ENCODE data around the gene IFIT5. TPM values are rescaled to one million over a fixed set of nuclear protein-coding genes. Genes with fewer than 3 reads are reported as not detected.
"Not testable (repeated sequence)": the region's sequence is repeated elsewhere in the genome, so short reads cannot be mapped to it uniquely, and the experiment has no call there.

Gene IFIT5
- polyA plus RNA-seq, 4 donors: 12.1 to 25.1 (median 15.3) TPM

GRCh38 chr10:89427629-89428028 lies 13.3 kb downstream of the IFIT5 start:
- DNase-seq (ENCODE audit: low read depth in 4 of 4, low spot score in 3 of 4): no peak

- DNase-seq (ENCODE audit: low read depth in 4 of 4, low spot score in 3 of 4): no peak
Observed at GRCh38 chr10:89428877-89429276, 14.5 kb downstream of the IFIT5 start.

GRCh38 chr10:89431977-89432376 lies 17.6 kb downstream of the IFIT5 start:
- no peak for DNase-seq (ENCODE audit: low read depth in 4 of 4, low spot score in 3 of 4)

- DNase-seq (ENCODE audit: low read depth in 4 of 4, low spot score in 3 of 4): no peak
Observed at GRCh38 chr10:89438525-89438924, 24.2 kb downstream of the IFIT5 start.

GRCh38 chr10:89440226-89441009 lies 26.1 kb downstream of the IFIT5 start:
- DNase-seq (ENCODE audit: low read depth in 4 of 4, low spot score in 3 of 4): no peak

- DNase-seq (ENCODE audit: low read depth in 4 of 4, low spot score in 3 of 4): no peak
Observed at GRCh38 chr10:89442289-89442688, 27.9 kb downstream of the IFIT5 start.

GRCh38 chr10:89444819-89445218 lies 30.5 kb downstream of the IFIT5 start:
- not testable (repeated sequence) for DNase-seq (ENCODE audit: low read depth in 4 of 4, low spot score in 3 of 4)

GRCh38 chr10:89450901-89451300 lies 36.5 kb downstream of the IFIT5 start:
- DNase-seq (ENCODE audit: low read depth in 4 of 4, low spot score in 3 of 4): no peak

- no peak for DNase-seq (ENCODE audit: low read depth in 4 of 4, low spot score in 3 of 4)
Observed at GRCh38 chr10:89452193-89452592, 37.8 kb downstream of the IFIT5 start.

- no peak for DNase-seq (ENCODE audit: low read depth in 4 of 4, low spot score in 3 of 4)
Observed at GRCh38 chr10:89454561-89455347, 40.4 kb downstream of the IFIT5 start.

GRCh38 chr10:89458291-89458690 lies 43.9 kb downstream of the IFIT5 start:
- DNase-seq (ENCODE audit: low read depth in 4 of 4, low spot score in 3 of 4): no peak

- no peak for DNase-seq (ENCODE audit: low read depth in 4 of 4, low spot score in 3 of 4)
Observed at GRCh38 chr10:89458784-89459183, 44.4 kb downstream of the IFIT5 start.

- DNase-seq (ENCODE audit: low read depth in 4 of 4, low spot score in 3 of 4): no peak
Observed at GRCh38 chr10:89463846-89464537, 49.6 kb downstream of the IFIT5 start.

GRCh38 chr10:89465196-89465595 lies 50.8 kb downstream of the IFIT5 start:
- no peak for DNase-seq (ENCODE audit: low read depth in 4 of 4, low spot score in 3 of 4)

- DNase-seq (ENCODE audit: low read depth in 4 of 4, low spot score in 3 of 4): no peak
Observed at GRCh38 chr10:89466599-89467035, 52.2 kb downstream of the IFIT5 start.

GRCh38 chr10:89468191-89468965 lies 54.0 kb downstream of the IFIT5 start:
- DNase-seq (ENCODE audit: low read depth in 4 of 4, low spot score in 3 of 4): no peak

- no peak for DNase-seq (ENCODE audit: low read depth in 4 of 4, low spot score in 3 of 4)
Observed at GRCh38 chr10:89469517-89469916, 55.1 kb downstream of the IFIT5 start.
